HepG2 (cell line): Measurements from ENCODE around the gene GRIN3B. TPM values are rescaled to one million over a fixed set of nuclear protein-coding genes. Genes with fewer than 3 reads are reported as not detected.

ENCODE experiments used
- ARNTL ChIP-seq: sonication (generic); formaldehyde crosslinking; IDR thresholded peaks from 2 replicates; pipeline ENCODE4 v1.4.0; 2020; ENCODE audit warnings: mild to moderate bottlenecking, missing genetic modification reagents
- HNF4G ChIP-seq, 2 experiments: sonication (generic) in 1 of 2; formaldehyde crosslinking in 1 of 2; IDR thresholded peaks; 2 replicates each; pipeline versions ENCODE4 v1.4.0 to v1.6.1; 2011 to 2020; ENCODE audit warnings: borderline replicate concordance in 2 of 2, low read depth in 2 of 2, mild to moderate bottlenecking in 2 of 2, low read length in 1 of 2, missing genetic modification reagents in 1 of 2, moderate library complexity in 1 of 2
- MIER2 ChIP-seq: IDR thresholded peaks from 2 replicates; pipeline ENCODE4 v1.6.1; 2016; ENCODE audit warnings: missing biosample characterization, missing genetic modification reagents
- PHF20 ChIP-seq: sonication (generic); formaldehyde crosslinking; IDR thresholded peaks from 2 replicates; pipeline ENCODE4 v1.5.0; 2020; ENCODE audit warnings: mild to moderate bottlenecking, missing genetic modification reagents
- PHF8 ChIP-seq: sonication (generic); formaldehyde crosslinking; IDR thresholded peaks from 2 replicates; pipeline ENCODE4 v1.5.0; 2020; ENCODE audit warnings: missing genetic modification reagents
- SMARCE1 ChIP-seq: fragments of 450-650 bp; IDR thresholded peaks from 2 replicates; pipeline ENCODE4 v1.6.1; 2017; ENCODE audit warnings: borderline replicate concordance
- SNAPC2 ChIP-seq: sonication (generic); formaldehyde crosslinking; IDR thresholded peaks from 2 replicates; pipeline ENCODE4 v1.8.1; 2022; ENCODE audit warnings: mild to moderate bottlenecking, missing genetic modification reagents
- TBX2 ChIP-seq: sonication (generic); formaldehyde crosslinking; IDR thresholded peaks from 2 replicates; pipeline ENCODE4 v1.5.0; 2020; ENCODE audit warnings: missing genetic modification reagents, mild to moderate bottlenecking, borderline replicate concordance
- TIGD3 ChIP-seq: sonication (generic); formaldehyde crosslinking; IDR thresholded peaks from 2 replicates; pipeline ENCODE4 v1.5.1; 2020; ENCODE audit warnings: mild to moderate bottlenecking, missing genetic modification reagents, borderline replicate concordance
- YEATS4 ChIP-seq: sonication (generic); formaldehyde crosslinking; IDR thresholded peaks from 2 replicates; pipeline ENCODE4 v1.4.0; 2020; ENCODE audit warnings: missing genetic modification reagents, borderline replicate concordance
- ZBTB7A ChIP-seq: sonication (generic); formaldehyde crosslinking; IDR thresholded peaks from 2 replicates; pipeline ENCODE4 v1.8.0; 2022; ENCODE audit warnings: mild to moderate bottlenecking, missing genetic modification reagents
- ZNF142 ChIP-seq: sonication (generic); formaldehyde crosslinking; IDR thresholded peaks from 2 replicates; pipeline ENCODE4 v1.4.0; 2020; ENCODE audit warnings: missing genetic modification reagents
- ZNF354B ChIP-seq: sonication (generic); formaldehyde crosslinking; IDR thresholded peaks from 2 replicates; pipeline ENCODE4 v1.8.0; 2022; ENCODE audit warnings: mild to moderate bottlenecking, missing genetic modification reagents
- ZNF383 ChIP-seq: sonication (generic); formaldehyde crosslinking; IDR thresholded peaks from 2 replicates; pipeline ENCODE4 v1.4.0; 2020; ENCODE audit warnings: missing genetic modification reagents, mild to moderate bottlenecking, borderline replicate concordance
- ZNF430 ChIP-seq: sonication (generic); formaldehyde crosslinking; IDR thresholded peaks from 2 replicates; pipeline ENCODE4 v1.9.0; 2021; ENCODE audit warnings: mild to moderate bottlenecking, missing genetic modification reagents
- ZNF468 ChIP-seq: sonication (generic); formaldehyde crosslinking; IDR thresholded peaks from 2 replicates; pipeline ENCODE4 v1.8.0; 2022; ENCODE audit warnings: mild to moderate bottlenecking, moderate library complexity, missing genetic modification reagents
- ZNF614 ChIP-seq: IDR thresholded peaks from 2 replicates; pipeline ENCODE4 v1.6.1; 2018; ENCODE audit warnings: missing biosample characterization, missing genetic modification reagents, inconsistent platforms, borderline replicate concordance
- ZNF710 ChIP-seq: sonication (generic); formaldehyde crosslinking; IDR thresholded peaks from 2 replicates; pipeline ENCODE4 v1.5.0; 2020; ENCODE audit warnings: mild to moderate bottlenecking, missing genetic modification reagents, borderline replicate concordance
- ZNF746 ChIP-seq: sonication (generic); formaldehyde crosslinking; IDR thresholded peaks from 2 replicates; pipeline ENCODE4 v1.8.0; 2022; ENCODE audit warnings: mild to moderate bottlenecking, missing genetic modification reagents
- polyA plus RNA-seq, 8 experiments: library from polyadenylated mRNA; depleted of rRNA in 3 of 8; stranded (reverse) in 7 of 8; unstranded in 1 of 8; fragments of >200 nt; fragmentation: Illumina TruSeq in 4 of 8; extraction: Trizol in 4 of 8; gene quantifications; 2 replicates each; pipeline versions ENCODE4 v1.2.1 to v1.2.3, GENCODE V29; 2011 to 2016; ENCODE audit warnings: low read depth in 4 of 8, missing spikeins in 1 of 8, mixed read lengths in 1 of 8; ENCODE audit not compliant: insufficient read depth in 1 of 8
- total RNA-seq, 5 experiments: library from RNA; depleted of rRNA; stranded (reverse); fragments of >200 nt; fragmentation: Illumina TruSeq; extraction: Trizol; gene quantifications; 2 replicates each; pipeline ENCODE4 v1.2.3, GENCODE V29; 2016; ENCODE audit warnings: low read depth in 1 of 5

The GRIN3B gene
- total and polyA plus RNA-seq, 2 of the 13 experiments (the other 11 are each of a cell fraction or from before 2014, with no cell fraction given) = 0.07 to 0.20 TPM

- TF ChIP-seq ARNTL (0 out of 2 replicates have a peak, but pooled peaks have one; percentile 47), TBX2 (CRISPR knock-in tag) (peak; percentile 87; the same call in 1 of the 2 replicates), SNAPC2 (CRISPR knock-in tag) (peak; percentile 73; the same call in 1 of the 2 replicates), ZNF430 (CRISPR knock-in tag) (0 out of 2 replicates have a peak, but pooled peaks have one; percentile 52), MIER2 (CRISPR knock-in tag) (no peak), PHF8 (CRISPR knock-in tag) (peak; percentile 77), ZNF746 (CRISPR knock-in tag) (no peak), PHF20 (CRISPR knock-in tag) (peak; percentile 86), ZBTB7A (CRISPR knock-in tag) (peak; percentile 96), ZNF142 (CRISPR knock-in tag) (peak; percentile 61; the same call in 1 of the 2 replicates), ZNF383 (CRISPR knock-in tag) (peak; percentile 27; the same call in 1 of the 2 replicates), TIGD3 (CRISPR knock-in tag) (0 out of 2 replicates have a peak, but pooled peaks have one; percentile 55), HNF4G (IDR thresholded peaks at IDR 0.05; ENCODE audit: borderline replicate concordance, low read depth, low read length) (no peak), HNF4G (CRISPR knock-in tag; IDR thresholded peaks at IDR 0.05; ENCODE audit: borderline replicate concordance, low read depth) (no peak), SMARCE1 (no peak), ZNF354B (CRISPR knock-in tag) (peak; percentile 49; the same call in 1 of the 2 replicates), YEATS4 (peak; percentile 84; the same call in 1 of the 2 replicates), ZNF614 (peak; percentile 65; the same call in 1 of the 2 replicates), ZNF468 (CRISPR knock-in tag) (no peak), ZNF710 (CRISPR knock-in tag) (0 out of 2 replicates have a peak, but pooled peaks have one; percentile 43)
Observed at GRCh38 chr19:984165-984967, 15.9 kb upstream of the GRIN3B start, which contains the start of gene WDR18 (continued).
